ENCODE data around the gene PPIF.
"Not testable (repeated sequence)": the region's sequence is repeated elsewhere in the genome, so short reads cannot be mapped to it uniquely, and the experiment has no call there.

Gene PPIF

GRCh38 chr10:79331709-79332108 lies 15.6 kb upstream of the PPIF start:
- peak; percentile 78 for DNase-seq

GRCh38 chr10:79332610-79333315 lies 14.5 kb upstream of the PPIF start:
- not testable (repeated sequence) for DNase-seq

- no peak for DNase-seq
These were observed 13.8 kb upstream of the PPIF start for GRCh38 chr10:79333513-79333912.

GRCh38 chr10:79334573-79334972 lies 12.7 kb upstream of the PPIF start:
- no peak for DNase-seq

GRCh38 chr10:79335094-79335469 lies 12.2 kb upstream of the PPIF start:
- DNase-seq: no peak

- no peak for DNase-seq
These were observed 11.6 kb upstream of the PPIF start for GRCh38 chr10:79335470-79336235.

GRCh38 chr10:79336276-79336675 lies 11.0 kb upstream of the PPIF start:
- no peak for DNase-seq

- DNase-seq: no peak
These were observed 10.5 kb upstream of the PPIF start for GRCh38 chr10:79336739-79337138.

- DNase-seq: not testable (repeated sequence)
These were observed 9.3 kb upstream of the PPIF start for GRCh38 chr10:79337783-79338469.

- DNase-seq: no peak
These were observed 8.0 kb upstream of the PPIF start for GRCh38 chr10:79339266-79339665.

GRCh38 chr10:79340646-79341244 lies 6.5 kb upstream of the PPIF start:
- no peak for DNase-seq

GRCh38 chr10:79342295-79342761 lies 4.9 kb upstream of the PPIF start:
- no peak for DNase-seq

GRCh38 chr10:79342811-79343561 lies 4.3 kb upstream of the PPIF start:
- DNase-seq: no peak

GRCh38 chr10:79344502-79345195 lies 2.6 kb upstream of the PPIF start:
- no peak for DNase-seq

- DNase-seq: no peak
These were observed 1.8 kb upstream of the PPIF start for GRCh38 chr10:79345241-79346011.

- DNase-seq: no peak
These were observed 1.3 kb upstream of the PPIF start for GRCh38 chr10:79346012-79346340.

GRCh38 chr10:79346388-79347225 lies 662 bp upstream of the PPIF start:
- DNase-seq: no peak

- DNase-seq: peak; percentile 66
These were observed 798 bp downstream of the PPIF start for GRCh38 chr10:79347894-79348639.

- DNase-seq: no peak
These were observed 1.3 kb downstream of the PPIF start for GRCh38 chr10:79348640-79348988.

- DNase-seq: no peak
These were observed 1.8 kb downstream of the PPIF start for GRCh38 chr10:79349072-79349491.

All from eye (tissue), 1 donor.